Astrocyte of the cerebellum (primary cell): ENCODE measurements around the gene PLA2G2D.

ENCODE experiments used
- DNase-seq: peaks from one replicate; pipeline ENCODE4 v3.0.0-alpha.2; 2011; ENCODE audit warnings: low read depth
- H3K4me3 ChIP-seq: 2 replicates; pipeline ENCODE4 v1.5.1; 2011; ENCODE audit warnings: mild to moderate bottlenecking, low read depth, low read length, moderate library complexity
- in situ Hi-C: cut with HindIII; loops from 2 replicates; pipeline ENCODE4 v1.10.0; 2017; ENCODE audit warnings: low sequenced_read_pairs
- TF ChIP-seq, protein P1 (sequence below): IDR thresholded peaks from 2 replicates; pipeline ENCODE4 v1.5.1; 2012; ENCODE audit warnings: low read length, low read depth, moderate library complexity, mild to moderate bottlenecking; ENCODE audit errors: missing control alignments

Gene PLA2G2D

DNA sequence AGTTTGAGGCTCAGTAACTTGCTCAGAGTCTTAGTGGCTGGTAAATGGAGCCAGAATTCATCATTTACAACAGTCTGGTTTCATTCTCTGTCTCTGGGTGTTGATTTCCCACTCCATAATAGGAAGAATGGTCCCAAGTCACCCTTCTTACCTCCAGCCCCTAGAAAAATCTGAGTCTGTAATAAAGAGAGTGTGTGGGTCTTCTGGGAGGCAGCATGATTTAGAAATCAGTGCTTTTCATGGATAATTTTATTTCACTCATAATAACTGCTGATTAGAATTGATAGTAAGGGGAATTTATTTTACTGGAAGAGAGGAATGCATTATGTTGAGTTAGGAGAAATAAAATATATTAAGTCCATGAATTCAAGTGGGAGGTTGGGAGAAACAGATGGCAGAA, 2.1 kb downstream of the PLA2G2D start:
- H3K4me3 ChIP-seq: no peak overlapping the region
- no peak for DNase-seq
- TF ChIP-seq, protein P1, sequence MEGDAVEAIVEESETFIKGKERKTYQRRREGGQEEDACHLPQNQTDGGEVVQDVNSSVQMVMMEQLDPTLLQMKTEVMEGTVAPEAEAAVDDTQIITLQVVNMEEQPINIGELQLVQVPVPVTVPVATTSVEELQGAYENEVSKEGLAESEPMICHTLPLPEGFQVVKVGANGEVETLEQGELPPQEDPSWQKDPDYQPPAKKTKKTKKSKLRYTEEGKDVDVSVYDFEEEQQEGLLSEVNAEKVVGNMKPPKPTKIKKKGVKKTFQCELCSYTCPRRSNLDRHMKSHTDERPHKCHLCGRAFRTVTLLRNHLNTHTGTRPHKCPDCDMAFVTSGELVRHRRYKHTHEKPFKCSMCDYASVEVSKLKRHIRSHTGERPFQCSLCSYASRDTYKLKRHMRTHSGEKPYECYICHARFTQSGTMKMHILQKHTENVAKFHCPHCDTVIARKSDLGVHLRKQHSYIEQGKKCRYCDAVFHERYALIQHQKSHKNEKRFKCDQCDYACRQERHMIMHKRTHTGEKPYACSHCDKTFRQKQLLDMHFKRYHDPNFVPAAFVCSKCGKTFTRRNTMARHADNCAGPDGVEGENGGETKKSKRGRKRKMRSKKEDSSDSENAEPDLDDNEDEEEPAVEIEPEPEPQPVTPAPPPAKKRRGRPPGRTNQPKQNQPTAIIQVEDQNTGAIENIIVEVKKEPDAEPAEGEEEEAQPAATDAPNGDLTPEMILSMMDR: no peak
- in situ Hi-C loops: no loop called here

DNA sequence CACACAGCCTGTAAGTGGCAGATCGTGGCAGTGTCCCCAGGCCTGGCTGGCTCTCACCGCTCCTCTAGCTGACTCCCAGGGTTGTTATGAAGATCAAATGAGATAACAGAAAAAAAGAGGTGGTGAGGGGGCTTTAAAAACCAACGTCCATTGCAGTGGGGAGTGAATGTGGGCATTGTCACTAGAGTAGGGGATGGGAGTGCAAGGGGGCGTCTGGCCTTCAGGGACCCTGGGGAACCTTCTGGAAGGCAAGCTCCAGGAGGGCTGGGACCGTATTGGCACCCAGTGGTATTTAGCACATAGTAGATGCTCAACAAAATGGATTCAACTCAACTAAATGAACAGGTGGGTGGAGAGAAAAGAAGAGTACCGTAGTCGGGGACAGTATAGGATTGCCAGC, 3.4 kb downstream of the PLA2G2D start:
- TF ChIP-seq, protein P1: no peak
- in situ Hi-C loops: no loop called here
- DNase-seq: no peak
- H3K4me3 ChIP-seq: no peak overlapping the region

DNA sequence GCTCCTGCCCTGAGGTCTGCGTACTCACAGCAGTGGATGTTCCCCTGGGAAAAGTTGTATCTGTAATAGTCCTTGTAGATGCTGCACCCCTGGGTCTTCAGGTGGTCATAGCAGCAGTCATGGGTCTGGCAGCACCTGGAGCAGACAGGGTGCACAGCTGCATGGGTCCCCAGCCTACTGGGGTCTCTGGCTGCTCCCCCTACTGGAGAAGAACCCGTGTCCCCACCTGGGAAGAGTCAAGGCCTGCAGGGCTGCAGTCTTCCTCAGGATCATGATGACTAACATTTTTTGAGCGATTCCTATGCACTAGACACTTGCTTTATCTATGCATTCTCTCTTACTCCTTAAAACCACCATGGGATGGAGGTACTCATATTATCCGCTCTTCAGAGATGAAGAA, 3.9 kb downstream of the PLA2G2D start:
- H3K4me3 ChIP-seq: no peak overlapping the region
- in situ Hi-C loops: no loop called here
- no peak for DNase-seq

DNA sequence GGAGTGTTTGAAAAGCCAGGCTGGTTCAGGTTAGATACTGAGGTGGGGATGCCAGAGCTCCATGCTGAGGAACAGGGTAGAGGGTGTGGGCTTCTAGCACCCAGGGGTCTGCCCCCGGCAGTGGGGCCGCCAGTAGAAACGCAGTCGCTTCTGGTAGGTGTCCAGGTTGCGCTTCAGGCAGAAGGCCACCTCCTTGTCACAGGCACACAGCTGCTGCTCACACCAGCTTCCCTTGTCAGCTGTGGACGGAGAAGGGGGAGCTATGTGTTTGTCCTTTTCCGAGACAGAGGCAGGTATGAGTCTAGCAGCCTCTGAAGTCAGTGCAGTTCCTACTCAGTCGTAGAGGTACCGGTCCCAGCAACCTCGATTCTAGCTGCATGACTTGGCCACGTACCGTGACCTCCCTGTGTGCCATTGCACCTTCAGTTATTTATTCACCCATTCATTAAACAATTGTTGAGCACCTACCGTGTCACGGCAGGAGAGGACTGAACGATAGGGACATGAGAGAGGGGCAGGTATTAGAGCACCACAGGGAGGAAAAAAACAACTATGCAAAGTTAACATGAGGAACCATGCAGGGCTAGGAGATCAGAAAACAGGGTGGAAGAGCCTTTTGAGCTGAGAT, 5.2 kb downstream of the PLA2G2D start:
- H3K4me3 ChIP-seq: no peak overlapping the region
- in situ Hi-C loops: loop anchor here (5.0 kb wide), 1 partner anchor 43 kb away; no protein-coding TSS in a partner anchor
- TF ChIP-seq, protein P1: no peak
- no peak for DNase-seq

More for the DNA sequence above, 3.9 kb downstream of the PLA2G2D start:
- TF ChIP-seq, protein P1: no peak

DNA sequence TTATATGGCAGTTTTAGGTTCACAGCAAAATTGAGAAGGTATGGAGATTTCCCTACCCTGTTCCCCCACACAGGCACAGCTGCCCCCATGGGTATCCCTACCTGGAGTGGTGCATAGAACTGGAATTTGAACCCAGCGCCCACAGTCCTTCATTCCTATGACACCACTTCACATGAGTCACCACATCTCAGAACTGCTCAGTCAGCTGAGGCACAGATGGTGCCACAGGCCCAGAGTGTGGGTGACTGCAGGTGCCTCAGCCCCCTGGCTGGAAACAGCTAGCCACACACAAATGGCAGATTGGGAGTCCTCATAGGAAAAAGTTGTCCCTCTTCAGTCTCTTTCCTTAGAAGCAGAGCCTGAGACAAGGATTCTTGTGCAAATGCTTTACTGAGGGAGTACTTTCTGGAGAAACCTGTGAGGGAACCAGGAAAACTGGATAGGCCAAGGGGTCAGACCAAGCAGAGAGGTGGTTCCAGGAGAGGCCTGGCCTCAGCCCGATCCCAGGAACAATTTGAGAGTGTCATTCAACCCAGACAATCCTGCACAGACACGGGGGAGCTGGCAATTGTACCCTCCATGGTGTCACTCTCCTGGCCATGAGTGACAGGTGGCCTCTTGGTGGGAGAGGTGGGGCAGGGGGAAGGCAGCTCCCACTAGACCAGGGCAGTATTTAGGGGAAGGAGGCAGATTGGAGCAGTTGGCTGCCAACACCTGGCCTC, 6.9 kb downstream of the PLA2G2D start:
- no peak for DNase-seq
- TF ChIP-seq, protein P1: no peak
- in situ Hi-C loops: loop anchor here (5.0 kb wide), 1 partner anchor 45 kb away; no protein-coding TSS in a partner anchor

DNA sequence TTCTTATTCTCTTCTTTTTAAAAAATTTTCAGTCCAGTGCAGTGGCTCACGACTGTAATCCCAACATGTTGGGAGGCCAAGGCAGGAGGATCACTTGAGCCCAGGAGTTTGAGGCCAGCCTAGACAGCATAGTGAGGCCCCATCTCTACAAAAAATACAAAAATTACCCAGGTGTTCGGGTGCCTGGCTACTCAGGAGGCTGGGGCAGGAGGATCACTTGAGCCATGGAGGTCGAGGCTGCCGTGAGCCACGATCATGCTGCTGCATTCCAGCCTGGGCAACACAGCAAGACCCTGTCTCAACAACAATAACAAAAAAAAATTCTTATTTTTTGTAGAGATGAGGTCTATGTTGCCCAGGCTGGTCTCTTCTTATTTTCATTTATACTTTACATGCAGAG, 7.9 kb downstream of the PLA2G2D start:
- H3K4me3 ChIP-seq: no peak overlapping the region
- DNase-seq: no peak
- in situ Hi-C loops: loop anchor here (5.0 kb wide), 1 partner anchor 46 kb away; no protein-coding TSS in a partner anchor
- TF ChIP-seq, protein P1: no peak

More for the DNA sequence above, 6.9 kb downstream of the PLA2G2D start:
- no peak overlapping the region for H3K4me3 ChIP-seq
